Neural crest cell (in vitro differentiated cells): ENCODE data around the gene SMG7. TPM values are rescaled to one million over a fixed set of nuclear protein-coding genes. Genes with fewer than 3 reads are reported as not detected.

Experiments used
- DNase-seq: peaks from one replicate; pipeline ENCODE4 v3.0.0; 2021; ENCODE audit warnings: low read depth, mixed read lengths, low spot score
- H3K27ac Mint-ChIP-seq: one replicate; pipeline ENCODE4 v1.8.0; 2021; ENCODE audit warnings: mild to moderate bottlenecking, mixed read lengths; ENCODE audit not compliant: unreplicated experiment
- H3K27me3 Mint-ChIP-seq: 2 replicates; pipeline ENCODE4 v1.8.0; 2021; ENCODE audit warnings: low read depth, mild to moderate bottlenecking, mixed read lengths
- H3K36me3 Mint-ChIP-seq: 2 replicates; pipeline ENCODE4 v1.8.0; 2021; ENCODE audit warnings: low read depth, mild to moderate bottlenecking, mixed read lengths
- H3K4me1 Mint-ChIP-seq: 2 replicates; pipeline ENCODE4 v1.8.0; 2021; ENCODE audit warnings: mixed read lengths
- H3K4me3 Mint-ChIP-seq: one replicate; pipeline ENCODE4 v1.8.0; 2021; ENCODE audit warnings: mild to moderate bottlenecking, mixed read lengths
- H3K9me3 Mint-ChIP-seq: 2 replicates; pipeline ENCODE4 v1.8.0; 2021; ENCODE audit warnings: mixed read lengths
- CTCF ChIP-seq: fragments of 200-600 bp; sonication (generic); conservative IDR thresholded peaks from 2 replicates; pipeline ENCODE4 v1.5.0; 2021; ENCODE audit warnings: antibody characterized with exemption, mild to moderate bottlenecking
- total RNA-seq: library from RNA; stranded (reverse); gene quantifications from 2 replicates; pipeline ENCODE4 v1.2.1, GENCODE V29; 2021

SMG7 gene
- total RNA-seq, 1 donor from 2014 or later: 72.4 TPM

GRCh38 chr1:183586926-183587325, 114.6 kb downstream of the SMG7 start:
- no peaks in the 10 kb centered on the region for H3K27me3 Mint-ChIP-seq
- H3K4me3 Mint-ChIP-seq: no peak overlapping the region
- peak overlapping the region; percentile 6 for H3K27ac Mint-ChIP-seq
- H3K36me3 Mint-ChIP-seq: no peaks in the 10 kb centered on the region
- DNase-seq: no peak
- no peak for TF ChIP-seq CTCF
- no peaks in the 10 kb centered on the region for H3K9me3 Mint-ChIP-seq
- H3K4me1 Mint-ChIP-seq: peaks cover 10% of the 10 kb centered on the region

GRCh38 chr1:183588827-183589226, 116.5 kb downstream of the SMG7 start:
- no peaks in the 10 kb centered on the region for H3K9me3 Mint-ChIP-seq

GRCh38 chr1:183589384-183589783, 117.1 kb downstream of the SMG7 start:
- Mint-ChIP-seq H3K36me3 (no peaks in the 10 kb centered on the region), H3K4me1 (peaks cover 20% of the 10 kb centered on the region), H3K4me3 (no peak overlapping the region), H3K27me3 (no peaks in the 10 kb centered on the region), H3K27ac (no peak overlapping the region), H3K9me3 (no peaks in the 10 kb centered on the region)
- TF ChIP-seq CTCF: no peak
- no peak for DNase-seq

More at GRCh38 chr1:183588827-183589226, 116.5 kb downstream of the SMG7 start:
- H3K4me3 Mint-ChIP-seq: no peak overlapping the region
- TF ChIP-seq CTCF: no peak
- no peaks in the 10 kb centered on the region for H3K27me3 Mint-ChIP-seq
- DNase-seq: no peak
- H3K4me1 Mint-ChIP-seq: peaks cover 20% of the 10 kb centered on the region
- no peaks in the 10 kb centered on the region for H3K36me3 Mint-ChIP-seq
- H3K27ac Mint-ChIP-seq: no peak overlapping the region

- no peak overlapping the region for H3K27ac Mint-ChIP-seq
- no peak for TF ChIP-seq CTCF
- H3K36me3 Mint-ChIP-seq: no peaks in the 10 kb centered on the region
- H3K9me3 Mint-ChIP-seq: no peaks in the 10 kb centered on the region
- no peaks in the 10 kb centered on the region for H3K27me3 Mint-ChIP-seq
- no peak for DNase-seq
- no peak overlapping the region for H3K4me3 Mint-ChIP-seq
- peaks cover 20% of the 10 kb centered on the region for H3K4me1 Mint-ChIP-seq
These were observed 117.6 kb downstream of the SMG7 start for GRCh38 chr1:183589874-183590243.

- Mint-ChIP-seq H3K27me3 (no peaks in the 10 kb centered on the region), H3K27ac (no peak within 1 kb of the TSS), H3K36me3 (no peaks in the 10 kb centered on the region), H3K9me3 (no peaks in the 10 kb centered on the region), H3K4me1 (peaks cover 20% of the 10 kb centered on the region), H3K4me3 (no peak within 1 kb of the TSS)
- TF ChIP-seq CTCF: no peak
- no peak for DNase-seq
These were observed 118.2 kb downstream of the SMG7 start, which contains the start of gene NCF2 for GRCh38 chr1:183590244-183591191. Gene NCF2, minus strand, starts transcription at chr1:183590459. Its CDS starts 130 bp downstream, at chr1:183590329.
